ENCODE measurements around the gene QSOX2.

The QSOX2 gene, protein sequence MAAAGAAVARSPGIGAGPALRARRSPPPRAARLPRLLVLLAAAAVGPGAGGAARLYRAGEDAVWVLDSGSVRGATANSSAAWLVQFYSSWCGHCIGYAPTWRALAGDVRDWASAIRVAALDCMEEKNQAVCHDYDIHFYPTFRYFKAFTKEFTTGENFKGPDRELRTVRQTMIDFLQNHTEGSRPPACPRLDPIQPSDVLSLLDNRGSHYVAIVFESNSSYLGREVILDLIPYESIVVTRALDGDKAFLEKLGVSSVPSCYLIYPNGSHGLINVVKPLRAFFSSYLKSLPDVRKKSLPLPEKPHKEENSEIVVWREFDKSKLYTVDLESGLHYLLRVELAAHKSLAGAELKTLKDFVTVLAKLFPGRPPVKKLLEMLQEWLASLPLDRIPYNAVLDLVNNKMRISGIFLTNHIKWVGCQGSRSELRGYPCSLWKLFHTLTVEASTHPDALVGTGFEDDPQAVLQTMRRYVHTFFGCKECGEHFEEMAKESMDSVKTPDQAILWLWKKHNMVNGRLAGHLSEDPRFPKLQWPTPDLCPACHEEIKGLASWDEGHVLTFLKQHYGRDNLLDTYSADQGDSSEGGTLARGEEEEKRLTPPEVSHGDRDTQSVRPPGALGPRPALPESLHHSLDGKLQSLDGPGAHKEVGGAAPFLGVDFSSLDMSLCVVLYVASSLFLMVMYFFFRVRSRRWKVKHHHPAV

GRCh38 chr9:136245219-136246150 is at the start of gene QSOX2:
Gene QSOX2 (minus strand): TSS chr9:136245812. CDS start chr9:136245803, 9 bp downstream.
- peak; percentile 85 for DNase-seq

- DNase-seq: no peak
Observed at GRCh38 chr9:136295055-136295454, 49.4 kb upstream of the QSOX2 start.

GRCh38 chr9:136294437-136294836 is 48.8 kb upstream of the QSOX2 start:
- DNase-seq: no peak

GRCh38 chr9:136293476-136294077 is 48.0 kb upstream of the QSOX2 start:
- DNase-seq: no peak

- no peak for DNase-seq
Observed at GRCh38 chr9:136292591-136293448, 47.2 kb upstream of the QSOX2 start.

- DNase-seq: no peak
Observed at GRCh38 chr9:136292026-136292538, 46.5 kb upstream of the QSOX2 start.

DNA sequence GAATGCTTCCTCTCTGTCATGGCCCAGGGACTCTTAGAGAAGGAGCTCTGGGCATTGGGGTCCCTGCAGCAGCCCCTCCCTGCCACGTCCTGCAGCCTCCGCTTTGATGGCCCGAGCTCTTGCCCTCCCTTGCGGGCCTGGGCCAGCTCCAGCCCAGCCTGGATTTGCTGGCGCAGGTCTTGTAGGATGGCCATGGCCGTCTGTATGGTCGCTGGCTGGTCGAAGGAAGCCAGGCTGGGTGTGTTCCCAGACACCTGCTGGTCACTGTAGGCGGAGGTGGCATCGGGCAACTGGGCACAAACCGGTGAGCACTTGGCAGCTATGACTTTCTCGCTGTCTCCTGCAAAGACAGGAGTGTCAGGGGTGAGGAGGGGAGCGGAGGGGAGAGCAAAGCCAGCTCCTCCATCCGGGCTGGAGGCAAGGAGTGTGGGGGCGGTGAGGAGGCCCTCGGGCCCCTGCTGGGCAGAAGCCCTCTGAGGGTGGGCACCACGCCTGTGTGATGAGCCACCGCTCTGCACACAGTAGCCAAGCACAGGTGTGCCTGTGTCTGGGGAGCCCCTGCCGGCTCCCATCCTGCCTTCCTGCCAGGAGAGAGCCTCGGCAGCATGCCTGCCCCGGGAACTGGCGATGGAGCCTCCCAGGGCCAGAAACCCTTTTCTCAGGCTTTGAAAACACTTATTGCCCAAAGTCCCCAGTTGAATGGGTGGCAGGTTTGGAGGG is 45.9 kb upstream of the QSOX2 start:
- no peak for DNase-seq

DNA sequence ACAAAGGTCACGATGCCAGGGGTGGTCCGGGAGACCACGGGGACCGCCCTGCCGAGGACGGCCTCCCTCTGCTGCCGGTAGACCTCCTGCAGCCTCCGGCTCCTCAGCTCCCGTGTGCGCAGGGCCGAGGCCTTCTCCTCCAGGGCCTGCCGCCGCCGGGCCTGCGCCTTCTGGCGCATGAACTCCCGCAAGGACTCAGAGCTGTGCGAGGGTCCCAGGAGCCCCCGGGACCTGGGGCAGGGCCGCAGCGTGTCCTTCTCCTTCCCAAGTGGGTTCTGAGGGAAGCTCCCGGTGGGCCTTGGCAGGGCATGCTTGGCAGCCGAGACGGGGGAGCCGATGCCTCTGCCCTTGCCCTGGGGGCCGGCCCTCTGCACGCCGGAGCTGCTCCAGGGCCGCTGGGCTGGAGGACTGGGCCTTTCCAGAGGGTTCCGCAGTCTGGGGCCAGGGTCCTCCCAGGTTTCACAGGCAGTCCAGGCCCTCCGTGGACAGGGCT is 44.9 kb upstream of the QSOX2 start:
- no peak for DNase-seq

- DNase-seq: no peak
Observed at GRCh38 chr9:136289651-136290507, 44.3 kb upstream of the QSOX2 start.

DNA sequence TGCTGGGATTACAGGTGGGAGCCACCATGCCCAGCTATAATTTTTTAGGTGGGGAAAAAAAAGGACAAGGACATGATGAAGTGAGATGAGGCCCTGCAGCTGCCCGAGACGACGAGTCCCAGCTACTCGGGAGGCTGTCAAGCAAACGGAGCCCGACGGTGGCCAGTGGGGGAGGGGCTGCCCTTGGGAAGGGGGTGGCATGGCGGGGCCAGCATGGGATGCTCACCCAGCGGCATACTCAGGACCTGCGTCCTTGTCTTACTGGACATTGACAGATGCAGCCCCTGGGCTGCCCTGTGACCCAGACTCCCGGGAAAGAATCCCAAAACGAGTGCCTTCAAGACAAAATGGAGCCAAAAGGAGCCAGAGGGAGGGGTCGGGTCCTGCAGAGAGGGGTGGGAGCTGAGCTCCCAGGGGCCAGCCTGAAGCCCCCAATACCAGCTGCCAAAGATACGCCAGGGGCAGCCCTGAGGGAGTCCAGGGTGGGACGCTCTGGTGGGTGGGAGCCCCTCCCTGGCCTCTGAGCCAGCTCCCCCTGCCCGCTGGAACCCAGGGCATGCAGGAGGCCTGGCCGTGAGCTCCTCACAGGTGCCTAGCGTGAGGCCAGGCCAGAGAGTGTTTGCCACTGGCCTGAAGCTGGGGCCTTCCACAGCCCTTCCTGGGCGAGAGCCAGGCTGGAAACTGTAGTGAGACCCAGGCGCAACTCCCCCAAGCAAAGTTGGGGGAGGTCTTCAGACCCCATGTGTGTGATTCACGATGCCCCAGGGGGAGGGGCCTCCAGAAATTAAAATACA is 42.5 kb upstream of the QSOX2 start:
- no peak for DNase-seq

DNA sequence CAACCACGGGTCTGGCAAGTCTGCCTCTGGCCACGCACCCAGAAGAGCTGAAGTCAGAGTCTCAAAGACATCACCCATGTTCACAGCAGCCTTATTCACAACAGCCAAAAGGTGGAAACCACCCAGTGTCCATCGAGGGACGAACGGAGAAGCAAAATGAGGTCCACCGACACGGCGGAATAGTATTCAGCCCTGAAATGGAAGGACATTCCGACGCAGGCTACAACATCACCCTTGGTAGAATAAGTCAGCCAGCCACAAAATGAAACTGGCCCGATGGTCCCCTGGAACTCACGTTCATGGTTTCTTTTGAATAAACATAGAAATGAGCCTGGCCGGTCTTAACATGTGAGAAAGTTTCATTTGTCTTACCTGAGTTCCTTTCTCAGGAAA is 41.4 kb upstream of the QSOX2 start:
- DNase-seq: no peak

GRCh38 chr9:136286359-136286986 is 40.9 kb upstream of the QSOX2 start:
- DNase-seq: no peak

DNA sequence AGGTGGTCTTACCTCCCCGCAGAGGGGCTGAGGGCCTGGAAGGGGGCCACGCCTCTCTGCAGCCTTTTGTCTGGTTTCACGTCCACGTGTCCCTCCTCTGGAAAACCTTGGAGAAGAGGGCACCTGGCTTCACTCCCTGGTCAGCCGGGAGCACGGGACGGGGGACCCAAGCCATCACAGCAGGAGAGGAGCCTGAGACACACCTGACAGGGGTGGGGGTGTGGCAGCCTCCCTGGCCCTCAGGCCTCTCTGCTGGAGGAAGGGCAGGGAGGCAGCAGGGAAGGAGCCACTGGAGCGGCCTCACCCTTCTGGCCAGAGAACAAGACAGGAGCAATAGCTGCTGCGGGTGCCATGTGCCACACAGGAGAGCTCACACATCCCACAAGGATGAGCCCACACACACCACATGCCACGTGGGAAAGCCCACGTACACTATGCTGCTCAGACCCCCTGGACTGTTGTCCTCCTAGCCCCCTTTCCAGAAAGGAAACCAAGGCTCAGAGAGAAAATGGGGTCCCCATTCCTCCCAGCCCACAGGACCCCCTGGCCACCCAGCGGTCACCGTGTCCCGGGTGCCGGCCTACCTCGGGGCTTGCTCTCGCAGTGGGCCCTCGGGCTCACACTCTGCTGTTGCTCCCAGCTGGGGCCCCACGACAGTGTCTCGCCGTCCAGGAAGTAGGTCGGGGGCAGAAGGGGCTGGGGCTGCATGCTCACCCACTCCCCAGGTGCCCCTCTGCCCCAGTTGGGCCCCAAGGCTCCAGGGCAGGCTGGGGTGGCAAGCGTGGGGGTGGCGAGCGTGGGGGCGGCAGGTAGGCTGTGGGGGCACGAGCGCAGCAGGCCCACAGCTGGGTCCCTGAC is 40.1 kb upstream of the QSOX2 start:
- no peak for DNase-seq

DNA sequence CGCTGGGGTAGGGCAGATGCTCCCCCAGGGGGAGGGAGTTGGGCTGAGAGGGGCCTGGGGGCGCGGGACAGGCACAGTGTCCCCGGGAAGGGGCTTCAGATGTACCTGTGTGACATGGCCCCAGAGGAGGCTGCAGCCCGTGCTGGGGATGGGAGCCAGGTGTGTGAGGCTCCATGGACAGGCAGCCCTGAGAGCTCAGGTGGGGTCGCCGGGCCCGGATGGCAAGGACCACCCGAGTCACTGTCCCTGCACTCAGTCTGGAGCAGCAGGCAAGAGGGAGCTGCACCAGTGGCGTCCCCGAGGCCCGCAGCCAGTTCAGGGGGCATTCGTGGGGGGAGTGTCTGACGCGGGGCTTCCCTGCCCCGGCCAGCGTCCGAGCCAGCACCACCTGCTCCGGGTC is 39.3 kb upstream of the QSOX2 start:
- DNase-seq: no peak

DNA sequence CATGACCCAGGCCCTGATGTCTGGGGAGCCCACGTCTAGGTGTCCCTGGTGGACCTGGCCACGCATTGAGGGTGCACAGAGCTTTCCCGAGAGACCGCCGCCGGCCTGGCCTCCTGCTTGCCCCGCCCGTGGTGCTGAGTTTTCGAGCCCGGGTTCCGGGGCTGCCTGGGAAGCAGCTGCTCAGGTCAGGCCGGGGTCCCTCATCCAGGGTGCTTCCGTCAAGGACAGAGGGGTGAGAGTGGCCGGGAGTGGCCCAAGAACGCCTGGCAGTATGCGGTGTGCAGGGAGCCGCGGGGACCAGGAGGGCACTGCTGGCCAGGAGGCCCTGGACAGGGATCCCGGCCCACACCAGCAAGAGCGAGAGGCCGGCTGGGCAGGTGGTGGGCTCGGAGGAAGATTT is 38.7 kb upstream of the QSOX2 start:
- DNase-seq: no peak

DNA sequence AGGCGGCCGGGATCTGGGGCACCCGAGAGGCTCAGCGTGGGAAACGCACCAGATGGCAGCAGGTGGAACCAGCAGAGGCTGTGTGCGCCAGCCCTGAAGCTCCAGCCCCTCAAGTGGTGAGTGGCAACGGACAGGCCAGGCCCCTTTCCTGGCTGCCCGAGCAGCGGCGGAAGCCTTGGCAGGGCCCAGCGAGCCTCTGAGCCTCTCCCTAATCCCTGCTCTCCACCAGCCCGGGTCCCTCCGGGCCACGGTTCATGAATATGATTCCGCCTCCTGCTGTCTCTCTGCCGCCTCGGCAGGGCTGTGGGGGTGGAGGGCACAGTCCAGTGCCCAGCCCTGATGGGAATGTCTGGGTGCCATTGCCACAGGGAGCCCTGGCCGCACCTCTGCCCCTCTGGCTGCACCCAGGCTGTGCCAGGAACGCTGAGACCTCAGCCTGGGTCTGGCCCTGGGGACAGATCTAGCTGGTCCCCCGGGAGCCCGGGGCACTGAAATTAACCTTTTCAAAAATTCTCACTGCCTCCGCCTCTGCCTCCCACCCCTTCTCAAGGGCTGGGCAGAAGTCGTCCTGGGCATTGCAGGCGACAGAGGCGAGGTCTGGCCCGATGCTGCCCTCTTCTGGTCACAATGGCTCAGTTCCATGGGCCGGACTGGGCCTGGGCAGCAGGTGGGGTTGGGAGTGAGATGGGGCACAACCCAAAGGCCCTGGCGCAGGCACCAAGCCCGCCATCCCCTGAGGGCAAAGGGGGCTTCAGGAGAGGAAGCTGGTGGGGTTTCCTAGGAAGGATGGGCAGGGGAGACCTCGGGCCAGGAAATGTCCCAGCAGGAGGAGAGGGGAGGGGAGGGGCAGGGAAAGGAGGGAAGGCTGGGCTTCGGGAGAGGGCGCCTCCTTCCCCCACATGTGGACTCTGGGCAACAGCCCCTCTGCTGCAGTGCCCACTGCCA is 38.0 kb upstream of the QSOX2 start:
- peak; percentile 71 for DNase-seq

Measured in CD4-positive, alpha-beta T cell treated with Interleukin-21 for 1 hour (primary cell).